Heart left ventricle (tissue), 13 donors: ENCODE measurements around the gene LRRC3.

Source experiments
- POLR2A ChIP-seq, 2 donors: fragments of 450-650 bp; IDR thresholded peaks; one replicate each; pipeline ENCODE4 v1.6.1; 2017; ENCODE audit warnings: antibody characterized with exemption in 2 of 2, mild to moderate bottlenecking in 2 of 2, moderate library complexity in 2 of 2
- TF ChIP-seq, protein P1 (sequence below), 12 donors: fragments of 200-600 bp; sonication (generic) in 4 of 12; IDR thresholded peaks; one replicate each; pipeline versions ENCODE4 v1.5.0 to v1.8.0; 2018 to 2022; ENCODE audit warnings: antibody characterized with exemption in 12 of 12, mild to moderate bottlenecking in 5 of 12
- donor health status: ischemic (EF 13 %, LVEDD 7.1; RV severe dilation, severe dysfunction).
- donor health status: DM: no; HTN: yes; CAD: no.
- donor health status: DM: no; HTN: no; CAD: no.
- donor health status: ischemic (EF 25% LVEDD 6.9; RV normal size, moderate dysfunction).
- donor health status: ischemic (EF 25% LVEDD 5.7; RV mildly dilated, moderate dysfunction).
- donor health status: ischemic (EF 35%, LVEDD 5.7; RV mildly dilated, moderate dysfunction).
- donor health status: nonischemic (EF 11% LVEDD 7.7; RV severe dilation, severe dysfunction).
- donor health status: DM: yes; HTN: yes; CAD: no.
- donor health status: PGD.
- donor health status: ischemic (EF 29% LVEDD 5.4; RV normal size, mild dysfunction).
- donor health status: nonischemic (EF 23%, LVEDD 6.1; RV moderate dilation, normal function).

DNA sequence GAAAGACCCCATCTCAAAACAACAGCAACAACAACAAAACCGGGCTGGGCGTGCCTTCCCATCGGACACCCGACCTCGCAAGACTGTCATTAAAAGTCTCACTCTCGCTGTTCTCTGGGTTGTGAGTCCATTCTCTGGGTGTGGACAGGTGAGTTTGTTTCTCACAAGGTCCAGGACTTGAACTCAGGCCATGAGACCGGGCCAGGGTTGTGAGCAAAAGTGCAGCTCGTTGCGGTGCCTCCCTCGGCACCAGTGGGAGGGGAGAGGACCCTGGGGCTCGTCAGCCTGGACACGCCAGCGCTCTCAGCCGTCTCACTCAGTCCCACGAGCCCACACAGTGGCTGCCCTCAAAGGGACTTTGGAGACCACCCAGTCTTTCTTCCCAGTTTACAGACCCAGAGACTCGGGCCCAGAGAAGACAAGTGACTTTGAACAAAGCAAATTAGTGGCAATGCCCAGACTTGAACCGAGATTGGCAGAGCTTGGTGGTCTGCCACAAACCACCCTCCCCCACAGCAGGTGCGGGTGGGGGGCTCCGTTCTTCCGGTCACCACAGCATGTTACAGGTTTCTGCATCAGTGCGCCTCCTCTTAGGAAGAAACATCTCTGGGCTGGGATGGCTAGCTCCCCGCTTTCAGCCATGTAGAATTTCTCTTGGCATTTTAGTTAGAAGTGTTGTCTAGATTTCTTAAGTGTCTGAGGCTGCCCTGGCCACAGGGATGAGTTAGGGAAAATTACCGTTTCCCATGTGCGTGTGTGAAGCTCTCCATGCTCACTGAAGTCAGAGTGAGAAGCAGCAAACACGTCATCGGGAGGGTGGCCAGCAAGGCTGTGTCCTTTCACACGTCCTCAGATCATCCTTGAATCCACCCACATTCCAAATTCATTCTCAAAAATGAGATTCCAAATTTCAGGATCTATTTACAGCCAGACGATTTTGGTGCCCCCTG is 28.3 kb downstream of the LRRC3 start:
- TF ChIP-seq POLR2A (IDR thresholded peaks at IDR 0.05) = no peak
- TF ChIP-seq, protein P1, sequence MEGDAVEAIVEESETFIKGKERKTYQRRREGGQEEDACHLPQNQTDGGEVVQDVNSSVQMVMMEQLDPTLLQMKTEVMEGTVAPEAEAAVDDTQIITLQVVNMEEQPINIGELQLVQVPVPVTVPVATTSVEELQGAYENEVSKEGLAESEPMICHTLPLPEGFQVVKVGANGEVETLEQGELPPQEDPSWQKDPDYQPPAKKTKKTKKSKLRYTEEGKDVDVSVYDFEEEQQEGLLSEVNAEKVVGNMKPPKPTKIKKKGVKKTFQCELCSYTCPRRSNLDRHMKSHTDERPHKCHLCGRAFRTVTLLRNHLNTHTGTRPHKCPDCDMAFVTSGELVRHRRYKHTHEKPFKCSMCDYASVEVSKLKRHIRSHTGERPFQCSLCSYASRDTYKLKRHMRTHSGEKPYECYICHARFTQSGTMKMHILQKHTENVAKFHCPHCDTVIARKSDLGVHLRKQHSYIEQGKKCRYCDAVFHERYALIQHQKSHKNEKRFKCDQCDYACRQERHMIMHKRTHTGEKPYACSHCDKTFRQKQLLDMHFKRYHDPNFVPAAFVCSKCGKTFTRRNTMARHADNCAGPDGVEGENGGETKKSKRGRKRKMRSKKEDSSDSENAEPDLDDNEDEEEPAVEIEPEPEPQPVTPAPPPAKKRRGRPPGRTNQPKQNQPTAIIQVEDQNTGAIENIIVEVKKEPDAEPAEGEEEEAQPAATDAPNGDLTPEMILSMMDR (IDR thresholded peaks at IDR 0.05) = no peak
